Activated CD8-positive, alpha-beta T cell treated with anti-CD3 and anti-CD28 coated beads for 36 hours (primary cell): ENCODE data around the gene SPRYD3. TPM values are rescaled to one million over a fixed set of nuclear protein-coding genes. Genes with fewer than 3 reads are reported as not detected.
A peak's percentile ranks its signal among the peaks of the same experiment; 100 is the strongest.

Experiments
- ATAC-seq: fragments of 200-7000 bp; cut with Tn5 transposase; one replicate; pipeline ENCODE4 v1.10.0; 2021; ENCODE audit warnings: mild to moderate bottlenecking, moderate library complexity
- CTCF ChIA-PET: fragments of 350-600 bp; sonication (Branson Sonifier 250); formaldehyde crosslinking; loops from one replicate; lab custom pipeline; 2021; ENCODE audit warnings: antibody characterized with exemption; lab: Charles Lee
- POLR2A ChIA-PET: fragments of 350-600 bp; sonication (Branson Sonifier 250); formaldehyde crosslinking; loops from one replicate; lab custom pipeline; 2021; ENCODE audit warnings: antibody characterized with exemption; lab: Charles Lee
- DNase-seq: peaks from one replicate; pipeline ENCODE4 v3.0.0-alpha.2; 2020
- H3K27ac Mint-ChIP-seq: one replicate; pipeline ENCODE4 v1.8.0; 2021; ENCODE audit warnings: mild to moderate bottlenecking, mixed read lengths
- H3K27me3 Mint-ChIP-seq: one replicate; pipeline ENCODE4 v1.8.0; 2021; ENCODE audit warnings: mixed read lengths
- H3K36me3 Mint-ChIP-seq: one replicate; pipeline ENCODE4 v1.8.0; 2021; ENCODE audit warnings: low read depth, mixed read lengths
- H3K4me1 Mint-ChIP-seq: one replicate; pipeline ENCODE4 v1.8.0; 2021; ENCODE audit warnings: low read depth, mixed read lengths
- H3K4me3 Mint-ChIP-seq: one replicate; pipeline ENCODE4 v1.8.0; 2021; ENCODE audit warnings: mild to moderate bottlenecking, moderate library complexity, mixed read lengths
- H3K9me3 Mint-ChIP-seq: one replicate; pipeline ENCODE4 v1.8.0; 2021; ENCODE audit warnings: mixed read lengths
- CTCF ChIP-seq: fragments of 200-600 bp; IDR thresholded peaks from one replicate; pipeline ENCODE4 v1.8.0; 2022; ENCODE audit warnings: antibody characterized with exemption, mild to moderate bottlenecking
- intact Hi-C: fragments of 100-400 bp; cut with micrococcal nuclease; formaldehyde crosslinking; loops from one replicate; pipeline ENCODE4 v1.10.0; 2022
- total RNA-seq, 2 experiments: library from RNA; stranded (reverse); gene quantifications; one replicate each; pipeline ENCODE4 v1.2.3, GENCODE V29; 2021

SPRYD3 gene
- total RNA-seq, 2 experiments from 2014 or later = 24.8 to 25.0 TPM

DNA sequence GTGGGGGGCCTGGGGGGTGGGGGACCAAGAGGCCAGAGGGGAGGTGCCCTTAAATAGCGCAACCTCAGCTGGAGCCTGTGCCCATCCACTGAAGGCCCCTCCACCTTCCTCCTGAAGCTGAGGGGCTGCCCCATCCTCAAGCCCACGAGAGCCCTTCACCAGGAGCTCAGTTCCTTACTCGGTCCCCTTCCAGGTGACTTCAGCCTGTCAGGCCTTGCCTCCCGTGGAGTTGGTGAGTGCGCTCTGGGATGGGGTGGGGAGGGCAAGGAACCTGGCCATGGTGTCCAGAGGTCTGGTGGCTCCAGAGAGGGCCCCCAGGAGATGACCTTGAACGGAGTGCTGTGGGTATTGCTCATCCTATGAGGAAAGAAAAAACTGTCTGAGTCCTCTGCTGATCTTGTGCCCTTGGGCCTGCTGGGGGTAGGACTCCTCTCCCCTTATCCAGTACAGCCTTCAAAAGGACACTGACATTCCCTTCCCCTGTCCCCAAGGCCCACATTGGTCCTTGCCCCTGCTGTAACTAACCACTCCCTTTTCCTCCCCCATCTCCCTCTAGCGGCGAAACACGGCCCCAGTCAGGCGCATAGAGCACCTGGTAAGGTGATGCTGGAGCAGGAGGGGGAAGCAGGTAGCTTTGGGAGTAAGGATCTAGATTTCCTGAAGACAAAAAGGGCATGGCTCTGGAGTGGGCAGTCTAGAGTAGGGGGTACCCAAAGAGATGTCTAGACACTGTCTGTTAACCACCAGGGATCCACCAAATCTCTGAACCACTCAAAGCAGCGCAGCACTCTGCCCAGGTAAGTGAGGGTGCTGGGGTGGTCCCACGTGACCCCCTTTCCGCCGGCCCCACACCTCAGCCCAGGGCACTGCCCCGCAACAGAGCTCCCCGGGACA is 25.7 kb downstream of the SPRYD3 start:
- DNase-seq = peak; percentile 64
- Mint-ChIP-seq H3K36me3 (no peaks in the 10 kb centered on the region), H3K4me3 (peak overlapping the region; percentile 91), H3K27me3 (no peaks in the 10 kb centered on the region), H3K4me1 (peaks cover 18% of the 10 kb centered on the region), H3K27ac (peak overlapping the region; percentile 90), H3K9me3 (no peaks in the 10 kb centered on the region)
- CTCF ChIA-PET = interaction anchor here (0.6 to 7.5 kb wide), 20 partner anchors 7 to 291 kb away, joined by 3 to 93 read pairs (median 5); partner anchors contain the start of genes AAAS, EIF4B, IGFBP6 and SOAT2
- intact Hi-C loops = no loop called here
- peak; percentile 53 for TF ChIP-seq CTCF
- POLR2A ChIA-PET = interaction anchor here (0.9 to 2.8 kb wide), 11 partner anchors 11 to 64 kb away, joined by 3 to 15 read pairs (median 3); partner anchors contain the start of gene SPRYD3
- ATAC-seq = peak; percentile 14

GRCh38 chr12:53052419-53053217 is 26.6 kb downstream of the SPRYD3 start:
- POLR2A ChIA-PET = interaction anchor here (0.9 to 2.8 kb wide), 4 partner anchors 10 to 26 kb away, joined by 3 to 15 read pairs (median 3); partner anchors contain the start of gene SPRYD3
- intact Hi-C loops = no loop called here

DNA sequence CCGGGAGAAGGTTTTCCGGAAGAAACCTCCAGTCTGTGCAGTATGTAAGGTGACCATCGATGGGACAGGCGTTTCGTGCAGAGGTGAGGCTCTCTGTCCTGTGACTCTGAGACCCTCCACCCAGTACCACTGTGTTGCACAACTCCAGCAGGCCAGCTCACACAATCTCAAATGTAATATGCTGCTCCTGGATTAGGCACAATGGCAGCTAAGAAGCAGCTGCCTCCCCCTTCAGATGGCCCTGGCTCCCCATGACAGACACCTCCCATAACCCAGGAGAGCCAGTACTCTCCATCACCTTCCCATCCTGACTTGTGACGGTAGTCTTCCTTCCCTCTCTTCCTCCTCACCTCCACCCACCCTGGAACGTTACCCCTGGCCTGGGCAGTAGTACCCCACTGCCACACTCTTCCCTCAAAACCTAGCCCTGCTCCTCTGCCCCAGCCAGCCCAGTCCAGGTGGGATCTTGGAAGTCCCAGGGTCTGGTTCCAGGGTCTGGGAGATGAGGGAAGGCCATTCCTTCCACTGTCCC is 27.2 kb downstream of the SPRYD3 start:
- DNase-seq (no peak), ATAC-seq (no peak)
- no peak for TF ChIP-seq CTCF
- POLR2A ChIA-PET = interaction anchor here (0.8 to 1.3 kb wide), 3 partner anchors 11 to 14 kb away, joined by 3 read pairs; no protein-coding TSS in a partner anchor
- H3K27me3 Mint-ChIP-seq = no peaks in the 10 kb centered on the region
- H3K9me3 Mint-ChIP-seq = no peaks in the 10 kb centered on the region
- no peak overlapping the region for H3K4me3 Mint-ChIP-seq
- no peaks in the 10 kb centered on the region for H3K36me3 Mint-ChIP-seq
- intact Hi-C loops = no loop called here
- peaks cover 24% of the 10 kb centered on the region for H3K4me1 Mint-ChIP-seq
- no peak overlapping the region for H3K27ac Mint-ChIP-seq
- CTCF ChIA-PET = interaction anchor here (1.0 to 7.5 kb wide), 5 partner anchors 9 to 269 kb away, joined by 3 to 93 read pairs (median 3); partner anchors contain the start of gene AAAS

More at GRCh38 chr12:53052419-53053217, 26.6 kb downstream of the SPRYD3 start:
- H3K36me3 Mint-ChIP-seq = no peaks in the 10 kb centered on the region
- H3K9me3 Mint-ChIP-seq = no peaks in the 10 kb centered on the region
- H3K27me3 Mint-ChIP-seq = no peaks in the 10 kb centered on the region
- CTCF ChIA-PET = interaction anchor here (0.8 to 7.5 kb wide), 8 partner anchors 9 to 133 kb away, joined by 3 to 93 read pairs (median 12); partner anchors contain the start of genes SOAT2 and SPRYD3
- H3K4me3 Mint-ChIP-seq = no peak overlapping the region
- DNase-seq (no peak), ATAC-seq (no peak)
- no peak overlapping the region for H3K27ac Mint-ChIP-seq
- no peak for TF ChIP-seq CTCF
- peaks cover 24% of the 10 kb centered on the region for H3K4me1 Mint-ChIP-seq

GRCh38 chr12:53051058-53051880 is 27.9 kb downstream of the SPRYD3 start:
- Mint-ChIP-seq H3K4me3 (no peak overlapping the region), H3K27ac (no peak overlapping the region), H3K27me3 (no peaks in the 10 kb centered on the region), H3K4me1 (peaks cover 30% of the 10 kb centered on the region), H3K36me3 (no peaks in the 10 kb centered on the region), H3K9me3 (no peaks in the 10 kb centered on the region)
- no peak for DNase-seq
- intact Hi-C loops = no loop called here
- no peak for TF ChIP-seq CTCF
- ChIA-PET POLR2A (interaction anchor here (0.8 to 1.3 kb wide), 3 partner anchors 11 to 15 kb away, joined by 3 read pairs; no protein-coding TSS in a partner anchor), CTCF (interaction anchor here (0.8 to 7.5 kb wide), 6 partner anchors 8 to 270 kb away, joined by 3 to 93 read pairs (median 3); partner anchors contain the start of gene AAAS)
- ATAC-seq = no peak
